DOHH2 (cell line): Measurements from ENCODE around the gene NCF2.

Source experiments
- CTCF ChIP-seq: fragments of 200-600 bp; sonication (generic); IDR thresholded peaks from one replicate; pipeline ENCODE4 v1.5.1; 2014; ENCODE audit warnings: antibody characterized with exemption, mild to moderate bottlenecking, low read depth, low read length; ENCODE audit not compliant: poor library complexity, severe bottlenecking
- EZH2phosphoT487 ChIP-seq: fragments of 200-600 bp; sonication (generic); IDR thresholded peaks from 2 replicates; pipeline ENCODE4 v1.6.1; 2017; ENCODE audit warnings: borderline replicate concordance, mild to moderate bottlenecking, antibody characterized with exemption, low read length, moderate library complexity, mixed read lengths

GRCh38 chr1:183566026-183566425, 24.2 kb downstream of the NCF2 start:
- TF ChIP-seq CTCF (no peak), EZH2phosphoT487 (no peak)
